ENCODE results near the gene LMF1.
"Not testable (repeated sequence)": the region's sequence is repeated elsewhere in the genome, so short reads cannot be mapped to it uniquely, and the experiment has no call there.

Gene LMF1

GRCh38 chr16:951660-952301 lies 19.0 kb downstream of the LMF1 start:
- H3K4me2 ChIP-seq (ENCODE audit: low read depth, low read length, poor library complexity, severe bottlenecking), result no peak overlapping the region
- H3K9ac ChIP-seq (ENCODE audit: low read length), result no peak overlapping the region
- no peak for TF ChIP-seq EZH2phosphoT487 (conservative IDR thresholded peaks at IDR 0.05; ENCODE audit: low read length)
- no peak for TF ChIP-seq CTCF (IDR thresholded peaks at IDR 0.05; ENCODE audit: insufficient read depth, low read length, poor library complexity, severe bottlenecking)
- H3K4me3 ChIP-seq (ENCODE audit: insufficient read depth, low read length, poor library complexity, severe bottlenecking), result no peak overlapping the region
- H2AFZ ChIP-seq (ENCODE audit: low read depth, low read length, severe bottlenecking), result no peak overlapping the region
- H4K20me1 ChIP-seq (ENCODE audit: low read depth, low read length), result no peaks in the 10 kb centered on the region
- H3K36me3 ChIP-seq (ENCODE audit: low read length), result no peaks in the 10 kb centered on the region
- H3F3A ChIP-seq (ENCODE audit: insufficient read depth), result no peaks in the 10 kb centered on the region
- H3K27ac ChIP-seq (ENCODE audit: low read depth, low read length), result no peak overlapping the region
- no peaks in the 10 kb centered on the region for H3K9me3 ChIP-seq (ENCODE audit: insufficient read depth, low read length)
- H3K27me3 ChIP-seq (ENCODE audit: low read length), result no peaks in the 10 kb centered on the region
- no peaks in the 10 kb centered on the region for H3K79me2 ChIP-seq (ENCODE audit: insufficient read depth, low read length)
- no peaks in the 10 kb centered on the region for H3K9me2 ChIP-seq (replicated peaks; ENCODE audit: insufficient read depth, low read length)

- not testable (repeated sequence) for H3K9me3 ChIP-seq (ENCODE audit: insufficient read depth, low read length); H2AFZ ChIP-seq (ENCODE audit: low read depth, low read length, severe bottlenecking); H3K4me2 ChIP-seq (ENCODE audit: low read depth, low read length, poor library complexity, severe bottlenecking); H3K4me3 ChIP-seq (ENCODE audit: insufficient read depth, low read length, poor library complexity, severe bottlenecking); H3K36me3 ChIP-seq (ENCODE audit: low read length); H3F3A ChIP-seq (ENCODE audit: insufficient read depth); H3K79me2 ChIP-seq (ENCODE audit: insufficient read depth, low read length); H4K20me1 ChIP-seq (ENCODE audit: low read depth, low read length); H3K9me2 ChIP-seq (replicated peaks; ENCODE audit: insufficient read depth, low read length); H3K27ac ChIP-seq (ENCODE audit: low read depth, low read length); H3K27me3 ChIP-seq (ENCODE audit: low read length); H3K9ac ChIP-seq (ENCODE audit: low read length)
These were observed 19.8 kb downstream of the LMF1 start for GRCh38 chr16:950733-951573.

- H3K27me3 ChIP-seq (ENCODE audit: low read length); H3K9me2 ChIP-seq (replicated peaks; ENCODE audit: insufficient read depth, low read length); H3K4me2 ChIP-seq (ENCODE audit: low read depth, low read length, poor library complexity, severe bottlenecking); H4K20me1 ChIP-seq (ENCODE audit: low read depth, low read length); H3K79me2 ChIP-seq (ENCODE audit: insufficient read depth, low read length); H3K9me3 ChIP-seq (ENCODE audit: insufficient read depth, low read length); H3K4me3 ChIP-seq (ENCODE audit: insufficient read depth, low read length, poor library complexity, severe bottlenecking); H3F3A ChIP-seq (ENCODE audit: insufficient read depth); H3K27ac ChIP-seq (ENCODE audit: low read depth, low read length); H3K36me3 ChIP-seq (ENCODE audit: low read length); H3K9ac ChIP-seq (ENCODE audit: low read length); H2AFZ ChIP-seq (ENCODE audit: low read depth, low read length, severe bottlenecking): not testable (repeated sequence)
These were observed 22.0 kb downstream of the LMF1 start for GRCh38 chr16:948767-949166.

- not testable (repeated sequence) for H3K27ac ChIP-seq (ENCODE audit: low read depth, low read length); H3K9me2 ChIP-seq (replicated peaks; ENCODE audit: insufficient read depth, low read length); H3K4me3 ChIP-seq (ENCODE audit: insufficient read depth, low read length, poor library complexity, severe bottlenecking); H2AFZ ChIP-seq (ENCODE audit: low read depth, low read length, severe bottlenecking); H3K79me2 ChIP-seq (ENCODE audit: insufficient read depth, low read length); H3K27me3 ChIP-seq (ENCODE audit: low read length); H3K36me3 ChIP-seq (ENCODE audit: low read length); H3K9me3 ChIP-seq (ENCODE audit: insufficient read depth, low read length); H3K4me2 ChIP-seq (ENCODE audit: low read depth, low read length, poor library complexity, severe bottlenecking); H4K20me1 ChIP-seq (ENCODE audit: low read depth, low read length); H3F3A ChIP-seq (ENCODE audit: insufficient read depth); H3K9ac ChIP-seq (ENCODE audit: low read length)
These were observed 22.9 kb downstream of the LMF1 start for GRCh38 chr16:947922-948303.

All from SU-DHL-6 (cell line).